ENCODE measurements around the gene ZC3H7A. TPM values are rescaled to one million over a fixed set of nuclear protein-coding genes. Genes with fewer than 3 reads are reported as not detected.
A peak's percentile ranks its signal among the peaks of the same experiment; 100 is the strongest.

Gene ZC3H7A
- total and polyA plus RNA-seq, 9 of the 15 experiments (the other 6 are each of a cell fraction or from before 2014, with no cell fraction given), result 19.8 to 49.1 (median 28.2) TPM

DNA sequence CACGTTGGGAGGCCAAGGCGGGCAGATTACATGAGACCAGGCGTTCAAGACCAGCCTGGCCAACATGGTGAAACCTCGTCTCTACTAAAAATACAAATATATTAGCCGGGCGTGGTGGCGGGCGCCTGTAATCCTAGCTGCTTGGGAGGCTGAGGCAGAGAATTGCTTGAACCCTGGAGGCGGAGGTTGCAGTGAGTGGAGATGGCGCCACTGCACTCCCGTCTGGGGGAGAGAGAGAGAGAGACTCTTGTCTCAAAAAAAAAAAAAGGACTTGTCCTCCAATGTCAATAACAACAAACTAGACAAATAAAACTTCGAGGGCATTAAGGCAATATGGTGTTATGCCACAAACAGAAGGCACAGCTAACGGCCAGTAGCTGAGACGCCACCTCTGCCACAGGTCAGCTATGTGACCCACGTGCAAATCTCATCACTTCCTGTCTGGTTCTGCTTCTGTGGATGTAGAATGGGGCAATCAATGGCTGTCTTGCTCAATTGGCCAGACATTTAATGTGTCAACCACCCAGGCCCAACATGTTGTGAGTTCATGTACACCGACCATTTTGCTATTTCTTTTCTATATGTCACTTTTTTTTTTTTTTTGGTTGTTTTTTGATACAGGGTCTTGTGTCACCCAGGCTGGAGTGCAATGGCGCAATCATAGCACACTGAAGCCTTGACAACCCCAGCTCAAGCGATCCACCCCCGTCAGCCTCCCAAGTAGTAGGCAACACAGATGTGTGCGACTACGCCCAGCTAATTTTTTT is 53.6 kb downstream of the ZC3H7A start:
- ATAC-seq (peak; percentile 8), FAIRE-seq (peak; percentile 37), DNase-seq (ENCODE audit: extremely low read depth in 1 of 4, low spot score in 3 of 4) (peak in 2 of 4 experiments; percentile 26 to 59)
- Histone ChIP-seq H3K27me3 (ENCODE audit: control insufficient read depth in 2 of 2, insufficient read depth in 2 of 2, low read length in 2 of 2) (no peaks in the 10 kb centered on the region), H3K4me3 (peak overlapping the region; percentile 91), H3K36me3 (ENCODE audit: control insufficient read depth, insufficient read depth, low read length) (peaks cover 15% of the 10 kb centered on the region), H3K79me2 (ENCODE audit: control insufficient read depth, insufficient read depth, low read length) (peaks cover 49% of the 10 kb centered on the region), H4K20me1 (replicated peaks; ENCODE audit: control insufficient read depth, insufficient read depth, low read length) (peaks cover 12% of the 10 kb centered on the region), H3K4me2 (ENCODE audit: insufficient read depth, low read length) (peak overlapping the region; percentile 88), H3K9ac (ENCODE audit: insufficient read depth in 1 of 2, low read depth in 2 of 2, low read length in 2 of 2) (peak overlapping the region; percentile 82 to 91), H2AFZ (ENCODE audit: low read depth, low read length) (peak overlapping the region; percentile 96), H3K9me3 (replicated peaks; ENCODE audit: control insufficient read depth, insufficient read depth, low read depth, low read length) (no peaks in the 10 kb centered on the region), H3K27ac (ENCODE audit: extremely low read depth, low read depth, low read length) (peak overlapping the region; percentile 95), H3K9me1 (ENCODE audit: control insufficient read depth, insufficient read depth, low read length) (no peaks in the 10 kb centered on the region), H3K4me1 (replicated peaks in 1 of 2; ENCODE audit: control insufficient read depth in 2 of 2, insufficient read depth in 2 of 2, low read length in 2 of 2) (peaks cover 18 to 20% of the 10 kb centered on the region in 2 experiments; a peak in 4 of 5 replicates)
- ChIA-PET CTCF (ENCODE audit: low intra/inter-chr PET ratio) (no interaction called here), POLR2A (interaction anchor here (0.6 to 2.7 kb wide), 16 partner anchors 8 to 107 kb away, joined by 3 to 32 read pairs (median 4); partner anchors contain the start of genes RSL1D1 and ZC3H7A)
- in situ Hi-C loops (cut with MboI), result no loop called here
- WGBS (ENCODE audit: insufficient coverage, low coverage, missing lambda C conversion rate), result 11% methylated on average over 21 of the region's 21 CpGs
- TSS peak; percentile 78 for BruUV-seq (replicated peaks)
- intact Hi-C loops (cut with micrococcal nuclease), result loop anchor here (2.0 kb wide), 1 partner anchor 53 kb away; the partner anchor contains the start of gene ZC3H7A
- TF ChIP-seq, protein P1, sequence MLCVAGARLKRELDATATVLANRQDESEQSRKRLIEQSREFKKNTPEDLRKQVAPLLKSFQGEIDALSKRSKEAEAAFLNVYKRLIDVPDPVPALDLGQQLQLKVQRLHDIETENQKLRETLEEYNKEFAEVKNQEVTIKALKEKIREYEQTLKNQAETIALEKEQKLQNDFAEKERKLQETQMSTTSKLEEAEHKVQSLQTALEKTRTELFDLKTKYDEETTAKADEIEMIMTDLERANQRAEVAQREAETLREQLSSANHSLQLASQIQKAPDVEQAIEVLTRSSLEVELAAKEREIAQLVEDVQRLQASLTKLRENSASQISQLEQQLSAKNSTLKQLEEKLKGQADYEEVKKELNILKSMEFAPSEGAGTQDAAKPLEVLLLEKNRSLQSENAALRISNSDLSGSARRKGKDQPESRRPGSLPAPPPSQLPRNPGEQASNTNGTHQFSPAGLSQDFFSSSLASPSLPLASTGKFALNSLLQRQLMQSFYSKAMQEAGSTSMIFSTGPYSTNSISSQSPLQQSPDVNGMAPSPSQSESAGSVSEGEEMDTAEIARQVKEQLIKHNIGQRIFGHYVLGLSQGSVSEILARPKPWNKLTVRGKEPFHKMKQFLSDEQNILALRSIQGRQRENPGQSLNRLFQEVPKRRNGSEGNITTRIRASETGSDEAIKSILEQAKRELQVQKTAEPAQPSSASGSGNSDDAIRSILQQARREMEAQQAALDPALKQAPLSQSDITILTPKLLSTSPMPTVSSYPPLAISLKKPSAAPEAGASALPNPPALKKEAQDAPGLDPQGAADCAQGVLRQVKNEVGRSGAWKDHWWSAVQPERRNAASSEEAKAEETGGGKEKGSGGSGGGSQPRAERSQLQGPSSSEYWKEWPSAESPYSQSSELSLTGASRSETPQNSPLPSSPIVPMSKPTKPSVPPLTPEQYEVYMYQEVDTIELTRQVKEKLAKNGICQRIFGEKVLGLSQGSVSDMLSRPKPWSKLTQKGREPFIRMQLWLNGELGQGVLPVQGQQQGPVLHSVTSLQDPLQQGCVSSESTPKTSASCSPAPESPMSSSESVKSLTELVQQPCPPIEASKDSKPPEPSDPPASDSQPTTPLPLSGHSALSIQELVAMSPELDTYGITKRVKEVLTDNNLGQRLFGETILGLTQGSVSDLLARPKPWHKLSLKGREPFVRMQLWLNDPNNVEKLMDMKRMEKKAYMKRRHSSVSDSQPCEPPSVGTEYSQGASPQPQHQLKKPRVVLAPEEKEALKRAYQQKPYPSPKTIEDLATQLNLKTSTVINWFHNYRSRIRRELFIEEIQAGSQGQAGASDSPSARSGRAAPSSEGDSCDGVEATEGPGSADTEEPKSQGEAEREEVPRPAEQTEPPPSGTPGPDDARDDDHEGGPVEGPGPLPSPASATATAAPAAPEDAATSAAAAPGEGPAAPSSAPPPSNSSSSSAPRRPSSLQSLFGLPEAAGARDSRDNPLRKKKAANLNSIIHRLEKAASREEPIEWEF (CRISPR knock-in tag; IDR thresholded peaks at IDR 0.05), result 0 out of 2 replicates have a peak, but pooled peaks have one; percentile 37
- 0 out of 2 replicates have a peak, but pooled peaks have one; percentile 32 for TF ChIP-seq ARID2 (IDR thresholded peaks at IDR 0.05)
- TF ChIP-seq, protein P2, sequence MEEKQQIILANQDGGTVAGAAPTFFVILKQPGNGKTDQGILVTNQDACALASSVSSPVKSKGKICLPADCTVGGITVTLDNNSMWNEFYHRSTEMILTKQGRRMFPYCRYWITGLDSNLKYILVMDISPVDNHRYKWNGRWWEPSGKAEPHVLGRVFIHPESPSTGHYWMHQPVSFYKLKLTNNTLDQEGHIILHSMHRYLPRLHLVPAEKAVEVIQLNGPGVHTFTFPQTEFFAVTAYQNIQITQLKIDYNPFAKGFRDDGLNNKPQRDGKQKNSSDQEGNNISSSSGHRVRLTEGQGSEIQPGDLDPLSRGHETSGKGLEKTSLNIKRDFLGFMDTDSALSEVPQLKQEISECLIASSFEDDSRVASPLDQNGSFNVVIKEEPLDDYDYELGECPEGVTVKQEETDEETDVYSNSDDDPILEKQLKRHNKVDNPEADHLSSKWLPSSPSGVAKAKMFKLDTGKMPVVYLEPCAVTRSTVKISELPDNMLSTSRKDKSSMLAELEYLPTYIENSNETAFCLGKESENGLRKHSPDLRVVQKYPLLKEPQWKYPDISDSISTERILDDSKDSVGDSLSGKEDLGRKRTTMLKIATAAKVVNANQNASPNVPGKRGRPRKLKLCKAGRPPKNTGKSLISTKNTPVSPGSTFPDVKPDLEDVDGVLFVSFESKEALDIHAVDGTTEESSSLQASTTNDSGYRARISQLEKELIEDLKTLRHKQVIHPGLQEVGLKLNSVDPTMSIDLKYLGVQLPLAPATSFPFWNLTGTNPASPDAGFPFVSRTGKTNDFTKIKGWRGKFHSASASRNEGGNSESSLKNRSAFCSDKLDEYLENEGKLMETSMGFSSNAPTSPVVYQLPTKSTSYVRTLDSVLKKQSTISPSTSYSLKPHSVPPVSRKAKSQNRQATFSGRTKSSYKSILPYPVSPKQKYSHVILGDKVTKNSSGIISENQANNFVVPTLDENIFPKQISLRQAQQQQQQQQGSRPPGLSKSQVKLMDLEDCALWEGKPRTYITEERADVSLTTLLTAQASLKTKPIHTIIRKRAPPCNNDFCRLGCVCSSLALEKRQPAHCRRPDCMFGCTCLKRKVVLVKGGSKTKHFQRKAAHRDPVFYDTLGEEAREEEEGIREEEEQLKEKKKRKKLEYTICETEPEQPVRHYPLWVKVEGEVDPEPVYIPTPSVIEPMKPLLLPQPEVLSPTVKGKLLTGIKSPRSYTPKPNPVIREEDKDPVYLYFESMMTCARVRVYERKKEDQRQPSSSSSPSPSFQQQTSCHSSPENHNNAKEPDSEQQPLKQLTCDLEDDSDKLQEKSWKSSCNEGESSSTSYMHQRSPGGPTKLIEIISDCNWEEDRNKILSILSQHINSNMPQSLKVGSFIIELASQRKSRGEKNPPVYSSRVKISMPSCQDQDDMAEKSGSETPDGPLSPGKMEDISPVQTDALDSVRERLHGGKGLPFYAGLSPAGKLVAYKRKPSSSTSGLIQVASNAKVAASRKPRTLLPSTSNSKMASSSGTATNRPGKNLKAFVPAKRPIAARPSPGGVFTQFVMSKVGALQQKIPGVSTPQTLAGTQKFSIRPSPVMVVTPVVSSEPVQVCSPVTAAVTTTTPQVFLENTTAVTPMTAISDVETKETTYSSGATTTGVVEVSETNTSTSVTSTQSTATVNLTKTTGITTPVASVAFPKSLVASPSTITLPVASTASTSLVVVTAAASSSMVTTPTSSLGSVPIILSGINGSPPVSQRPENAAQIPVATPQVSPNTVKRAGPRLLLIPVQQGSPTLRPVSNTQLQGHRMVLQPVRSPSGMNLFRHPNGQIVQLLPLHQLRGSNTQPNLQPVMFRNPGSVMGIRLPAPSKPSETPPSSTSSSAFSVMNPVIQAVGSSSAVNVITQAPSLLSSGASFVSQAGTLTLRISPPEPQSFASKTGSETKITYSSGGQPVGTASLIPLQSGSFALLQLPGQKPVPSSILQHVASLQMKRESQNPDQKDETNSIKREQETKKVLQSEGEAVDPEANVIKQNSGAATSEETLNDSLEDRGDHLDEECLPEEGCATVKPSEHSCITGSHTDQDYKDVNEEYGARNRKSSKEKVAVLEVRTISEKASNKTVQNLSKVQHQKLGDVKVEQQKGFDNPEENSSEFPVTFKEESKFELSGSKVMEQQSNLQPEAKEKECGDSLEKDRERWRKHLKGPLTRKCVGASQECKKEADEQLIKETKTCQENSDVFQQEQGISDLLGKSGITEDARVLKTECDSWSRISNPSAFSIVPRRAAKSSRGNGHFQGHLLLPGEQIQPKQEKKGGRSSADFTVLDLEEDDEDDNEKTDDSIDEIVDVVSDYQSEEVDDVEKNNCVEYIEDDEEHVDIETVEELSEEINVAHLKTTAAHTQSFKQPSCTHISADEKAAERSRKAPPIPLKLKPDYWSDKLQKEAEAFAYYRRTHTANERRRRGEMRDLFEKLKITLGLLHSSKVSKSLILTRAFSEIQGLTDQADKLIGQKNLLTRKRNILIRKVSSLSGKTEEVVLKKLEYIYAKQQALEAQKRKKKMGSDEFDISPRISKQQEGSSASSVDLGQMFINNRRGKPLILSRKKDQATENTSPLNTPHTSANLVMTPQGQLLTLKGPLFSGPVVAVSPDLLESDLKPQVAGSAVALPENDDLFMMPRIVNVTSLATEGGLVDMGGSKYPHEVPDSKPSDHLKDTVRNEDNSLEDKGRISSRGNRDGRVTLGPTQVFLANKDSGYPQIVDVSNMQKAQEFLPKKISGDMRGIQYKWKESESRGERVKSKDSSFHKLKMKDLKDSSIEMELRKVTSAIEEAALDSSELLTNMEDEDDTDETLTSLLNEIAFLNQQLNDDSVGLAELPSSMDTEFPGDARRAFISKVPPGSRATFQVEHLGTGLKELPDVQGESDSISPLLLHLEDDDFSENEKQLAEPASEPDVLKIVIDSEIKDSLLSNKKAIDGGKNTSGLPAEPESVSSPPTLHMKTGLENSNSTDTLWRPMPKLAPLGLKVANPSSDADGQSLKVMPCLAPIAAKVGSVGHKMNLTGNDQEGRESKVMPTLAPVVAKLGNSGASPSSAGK (IDR thresholded peaks at IDR 0.05), result peak; percentile 68
